ENCODE data around the gene TRABD2A.

The TRABD2A gene

DNA sequence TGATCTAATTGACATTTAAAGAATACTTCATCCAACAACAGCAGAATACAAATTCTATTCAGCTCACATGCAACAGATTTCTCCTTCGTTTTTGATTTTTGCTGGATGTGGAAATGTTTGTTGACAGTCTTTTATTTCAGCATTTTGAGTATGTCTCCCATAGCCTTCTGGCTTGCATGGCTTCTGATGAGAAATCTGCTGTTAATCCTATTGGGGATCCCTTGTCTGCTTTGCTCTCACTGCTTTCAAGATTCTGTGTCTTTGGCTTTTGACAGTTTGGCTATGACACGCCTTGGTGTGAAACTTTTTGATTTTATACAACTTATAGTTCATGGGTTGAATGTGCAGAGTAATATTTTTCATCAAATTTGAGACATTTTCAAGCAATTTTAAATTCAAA is 44.7 kb downstream of the TRABD2A start:
- no peaks in the 10 kb centered on the region for H3K9me2 ChIP-seq (replicated peaks; ENCODE audit: low read depth, low read length)
- H3K4me2 ChIP-seq (ENCODE audit: low read depth, low read length, poor library complexity, severe bottlenecking): no peak overlapping the region
- peaks cover 2% of the 10 kb centered on the region; the same call in 1 of the 2 replicates for H3K9me3 ChIP-seq (ENCODE audit: insufficient read depth, low read depth, low read length)
- H3F3A ChIP-seq (ENCODE audit: low read depth): no peaks in the 10 kb centered on the region
- H3K79me2 ChIP-seq (ENCODE audit: insufficient read depth, low read length): no peaks in the 10 kb centered on the region
- H3K4me3 ChIP-seq (ENCODE audit: low read length, poor library complexity, severe bottlenecking): no peak overlapping the region
- H3K36me3 ChIP-seq (ENCODE audit: insufficient read depth, low read length): no peaks in the 10 kb centered on the region
- H3K27me3 ChIP-seq (ENCODE audit: insufficient read depth, low read length, poor library complexity, severe bottlenecking): peaks cover 2% of the 10 kb centered on the region
- no peaks in the 10 kb centered on the region for H3K4me1 ChIP-seq (ENCODE audit: insufficient read depth, low read length, poor library complexity, severe bottlenecking)
- no peak overlapping the region for H3K9ac ChIP-seq (ENCODE audit: low read depth, low read length, poor library complexity, severe bottlenecking)
- no peak for TF ChIP-seq EZH2phosphoT487 (IDR thresholded peaks at IDR 0.05; ENCODE audit: borderline replicate concordance)
- TF ChIP-seq, protein P1, sequence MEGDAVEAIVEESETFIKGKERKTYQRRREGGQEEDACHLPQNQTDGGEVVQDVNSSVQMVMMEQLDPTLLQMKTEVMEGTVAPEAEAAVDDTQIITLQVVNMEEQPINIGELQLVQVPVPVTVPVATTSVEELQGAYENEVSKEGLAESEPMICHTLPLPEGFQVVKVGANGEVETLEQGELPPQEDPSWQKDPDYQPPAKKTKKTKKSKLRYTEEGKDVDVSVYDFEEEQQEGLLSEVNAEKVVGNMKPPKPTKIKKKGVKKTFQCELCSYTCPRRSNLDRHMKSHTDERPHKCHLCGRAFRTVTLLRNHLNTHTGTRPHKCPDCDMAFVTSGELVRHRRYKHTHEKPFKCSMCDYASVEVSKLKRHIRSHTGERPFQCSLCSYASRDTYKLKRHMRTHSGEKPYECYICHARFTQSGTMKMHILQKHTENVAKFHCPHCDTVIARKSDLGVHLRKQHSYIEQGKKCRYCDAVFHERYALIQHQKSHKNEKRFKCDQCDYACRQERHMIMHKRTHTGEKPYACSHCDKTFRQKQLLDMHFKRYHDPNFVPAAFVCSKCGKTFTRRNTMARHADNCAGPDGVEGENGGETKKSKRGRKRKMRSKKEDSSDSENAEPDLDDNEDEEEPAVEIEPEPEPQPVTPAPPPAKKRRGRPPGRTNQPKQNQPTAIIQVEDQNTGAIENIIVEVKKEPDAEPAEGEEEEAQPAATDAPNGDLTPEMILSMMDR (conservative IDR thresholded peaks at IDR 0.05; ENCODE audit: low read length): no peak
- H2AFZ ChIP-seq (ENCODE audit: low read length): no peak overlapping the region
- H4K20me1 ChIP-seq (ENCODE audit: insufficient read depth, low read length, poor library complexity, severe bottlenecking): no peaks in the 10 kb centered on the region

DNA sequence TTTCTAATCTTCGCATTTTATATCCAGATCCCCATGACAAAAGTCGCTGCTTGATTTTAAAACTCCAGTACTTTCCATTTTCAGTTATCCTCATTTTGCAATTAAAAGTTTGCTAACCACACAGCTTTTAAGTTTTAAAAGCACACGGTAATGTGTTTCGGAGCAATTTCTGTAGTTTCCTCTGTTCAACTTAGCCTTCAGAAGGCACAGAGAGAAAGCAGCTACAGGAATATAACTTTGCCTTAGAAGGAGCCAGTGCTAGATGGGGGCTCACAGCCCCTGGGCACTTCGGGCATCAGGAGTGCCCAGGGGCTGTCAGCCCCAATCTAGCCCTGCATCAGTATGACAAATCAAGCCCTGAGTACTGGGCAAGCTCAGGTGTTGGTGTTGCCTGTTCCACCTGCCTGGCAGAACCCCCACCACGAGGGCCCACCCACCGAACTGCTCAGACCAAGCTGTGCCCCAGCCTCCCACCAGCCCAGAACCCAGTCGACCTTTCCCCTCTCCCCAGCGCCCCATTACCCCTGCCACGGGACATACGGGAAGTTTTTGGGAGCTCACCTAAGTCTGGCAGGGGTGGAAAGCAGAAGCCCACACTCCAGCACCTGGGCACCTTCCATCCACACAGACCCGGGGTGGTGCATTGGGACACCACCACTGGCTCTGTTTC is 47.3 kb downstream of the TRABD2A start:
- H3K9ac ChIP-seq (ENCODE audit: low read depth, low read length, poor library complexity, severe bottlenecking): no peak overlapping the region
- no peaks in the 10 kb centered on the region for H3K4me1 ChIP-seq (ENCODE audit: insufficient read depth, low read length, poor library complexity, severe bottlenecking)
- no peak overlapping the region for H3K4me3 ChIP-seq (ENCODE audit: low read length, poor library complexity, severe bottlenecking)
- H3K4me2 ChIP-seq (ENCODE audit: low read depth, low read length, poor library complexity, severe bottlenecking): no peak overlapping the region
- H2AFZ ChIP-seq (ENCODE audit: low read length): no peak overlapping the region
- no peaks in the 10 kb centered on the region for H3F3A ChIP-seq (ENCODE audit: low read depth)
- no peaks in the 10 kb centered on the region for H3K9me2 ChIP-seq (replicated peaks; ENCODE audit: low read depth, low read length)
- H3K9me3 ChIP-seq (ENCODE audit: insufficient read depth, low read depth, low read length): peaks cover 2% of the 10 kb centered on the region; the same call in 1 of the 2 replicates
- H3K79me2 ChIP-seq (ENCODE audit: insufficient read depth, low read length): no peaks in the 10 kb centered on the region
- no peak for TF ChIP-seq EZH2phosphoT487 (IDR thresholded peaks at IDR 0.05; ENCODE audit: borderline replicate concordance)
- TF ChIP-seq, protein P1 (conservative IDR thresholded peaks at IDR 0.05; ENCODE audit: low read length): no peak
- H3K36me3 ChIP-seq (ENCODE audit: insufficient read depth, low read length): no peaks in the 10 kb centered on the region
- no peaks in the 10 kb centered on the region for H4K20me1 ChIP-seq (ENCODE audit: insufficient read depth, low read length, poor library complexity, severe bottlenecking)
- no peaks in the 10 kb centered on the region for H3K27me3 ChIP-seq (ENCODE audit: insufficient read depth, low read length, poor library complexity, severe bottlenecking)

DNA sequence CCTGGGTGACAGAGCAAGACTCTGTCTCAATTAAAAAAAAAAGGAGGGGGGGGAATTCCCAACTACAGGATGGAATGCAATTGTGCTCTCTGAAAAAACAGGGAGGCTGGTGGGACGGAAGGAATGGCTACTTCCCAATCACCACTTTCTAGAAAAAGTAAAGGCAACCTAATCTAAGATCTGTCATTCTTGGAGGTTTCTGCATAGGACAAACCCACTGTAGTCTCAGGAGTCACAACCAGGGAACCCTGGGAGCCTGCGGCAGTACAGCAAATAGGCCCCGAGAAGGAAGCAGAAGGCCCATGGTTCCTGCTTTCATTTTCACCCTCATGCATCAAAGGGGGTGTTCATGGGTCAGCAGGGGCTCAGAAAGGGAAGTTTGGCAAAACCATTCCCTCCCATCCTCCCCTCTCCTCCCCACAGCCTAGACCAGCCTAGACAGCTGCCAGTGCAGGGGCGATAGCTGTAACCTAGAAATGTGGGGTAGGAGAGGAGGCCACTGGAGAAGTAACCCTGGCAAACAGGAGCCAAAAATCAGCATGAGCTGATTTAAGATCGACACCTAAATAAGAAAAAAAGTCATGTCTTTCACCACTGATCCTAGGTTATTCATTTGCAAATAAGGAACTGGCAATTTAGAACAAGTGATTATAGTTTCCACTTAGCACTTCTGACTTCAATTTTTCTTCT is 48.0 kb downstream of the TRABD2A start:
- Histone ChIP-seq H3K4me2 (ENCODE audit: low read depth, low read length, poor library complexity, severe bottlenecking) (no peak overlapping the region), H3K27me3 (ENCODE audit: insufficient read depth, low read length, poor library complexity, severe bottlenecking) (no peaks in the 10 kb centered on the region), H3K9me2 (replicated peaks; ENCODE audit: low read depth, low read length) (no peaks in the 10 kb centered on the region), H3K9ac (ENCODE audit: low read depth, low read length, poor library complexity, severe bottlenecking) (no peak overlapping the region), H2AFZ (ENCODE audit: low read length) (no peak overlapping the region), H3K79me2 (ENCODE audit: insufficient read depth, low read length) (no peaks in the 10 kb centered on the region), H3K4me1 (ENCODE audit: insufficient read depth, low read length, poor library complexity, severe bottlenecking) (no peaks in the 10 kb centered on the region), H3F3A (ENCODE audit: low read depth) (no peaks in the 10 kb centered on the region), H3K9me3 (ENCODE audit: insufficient read depth, low read depth, low read length) (peaks cover 2% of the 10 kb centered on the region; the same call in 1 of the 2 replicates), H4K20me1 (ENCODE audit: insufficient read depth, low read length, poor library complexity, severe bottlenecking) (no peaks in the 10 kb centered on the region), H3K4me3 (ENCODE audit: low read length, poor library complexity, severe bottlenecking) (no peak overlapping the region), H3K36me3 (ENCODE audit: insufficient read depth, low read length) (no peaks in the 10 kb centered on the region)
- TF ChIP-seq EZH2phosphoT487 (IDR thresholded peaks at IDR 0.05; ENCODE audit: borderline replicate concordance): no peak
- TF ChIP-seq, protein P1 (conservative IDR thresholded peaks at IDR 0.05; ENCODE audit: low read length): no peak

All from Loucy (cell line).